Esophagus muscularis mucosa (tissue), 4 donors: Measurements from ENCODE around the gene ZBTB16. TPM values are rescaled to one million over a fixed set of nuclear protein-coding genes. Genes with fewer than 3 reads are reported as not detected.

ENCODE experiments used
- DNase-seq: peaks from one replicate; pipeline ENCODE4 v3.0.0-alpha.2; 2017; ENCODE audit errors: extremely low spot score
- H3K27ac ChIP-seq, 4 donors: fragments of 200-600 bp; sonication (generic); replicated peaks in 1 of 4; 1 replicate in 3 of 4; 2 replicates in 1 of 4; pipeline ENCODE4 v1.5.1; 2016 to 2019; ENCODE audit warnings: mild to moderate bottlenecking in 1 of 4
- H3K27me3 ChIP-seq, 4 donors: fragments of 200-600 bp; sonication (generic); one replicate each; pipeline versions ENCODE4 v1.5.1 to v1.6.0; 2016 to 2019
- H3K36me3 ChIP-seq, 4 donors: fragments of 200-600 bp; sonication (generic); one replicate each; pipeline ENCODE4 v1.5.1; 2016 to 2019
- H3K4me1 ChIP-seq, 4 donors: fragments of 200-600 bp; sonication (generic); one replicate each; pipeline ENCODE4 v1.5.1; 2016 to 2019
- H3K4me3 ChIP-seq, 4 donors: fragments of 200-600 bp; sonication (generic); 1 replicate in 2 of 4; 2 replicates in 2 of 4; pipeline ENCODE4 v1.5.1; 2016 to 2019; ENCODE audit warnings: mild to moderate bottlenecking in 4 of 4, moderate library complexity in 1 of 4
- H3K9me3 ChIP-seq, 4 donors: fragments of 200-600 bp; sonication (generic); 1 replicate in 3 of 4; 2 replicates in 1 of 4; pipeline ENCODE4 v1.5.1; 2016 to 2019
- CTCF ChIP-seq, 3 experiments: fragments of 200-600 bp in 2 of 3; fragments of 450-650 bp in 1 of 3; sonication (generic) in 2 of 3; IDR thresholded peaks; one replicate each; pipeline ENCODE4 v1.5.1; 2017 to 2019; ENCODE audit warnings: antibody characterized with exemption in 3 of 3, mild to moderate bottlenecking in 2 of 3, moderate library complexity in 1 of 3
- EP300 ChIP-seq: sonication (generic); formaldehyde crosslinking; IDR thresholded peaks from one replicate; pipeline ENCODE4 v1.6.1; 2017; ENCODE audit warnings: antibody characterized with exemption
- POLR2A ChIP-seq: fragments of 450-650 bp; IDR thresholded peaks from one replicate; pipeline ENCODE4 v1.6.1; 2017; ENCODE audit warnings: antibody characterized with exemption, moderate library complexity, mild to moderate bottlenecking, low read depth
- POLR2AphosphoS5 ChIP-seq, 2 donors: sonication (generic); formaldehyde crosslinking; IDR thresholded peaks; one replicate each; pipeline ENCODE4 v1.6.1; 2017; ENCODE audit warnings: antibody characterized with exemption in 2 of 2
- WGBS: methylation state at CpG from one replicate; pipeline ENCODE4 v1.1.5; 2018; 5-methylcytosine and 5-hydroxymethylcytosine counted together
- intact Hi-C: fragments of 100-400 bp; cut with DNase I; formaldehyde crosslinking; loops from one replicate; pipeline ENCODE4 v1.15.1; 2023
- total RNA-seq, 4 donors: library from RNA; depleted of rRNA; stranded (reverse); fragments of >200 nt; gene quantifications; one replicate each; pipeline versions ENCODE4 v1.1.0 to v1.2.1, GENCODE V29; 2016

ZBTB16 gene
- total RNA-seq, 4 donors from 2014 or later: 175 to 319 (median 222) TPM

GRCh38 chr11:114074546-114075343 lies 15.2 kb downstream of the ZBTB16 start:
- TF ChIP-seq POLR2A (no peak), POLR2AphosphoS5 (IDR thresholded peaks at IDR 0.05) (peak; percentile 7 to 60), CTCF (IDR thresholded peaks at IDR 0.05) (no peak)
- Histone ChIP-seq H3K36me3 (peaks cover 25 to 88% (median 80%) of the 10 kb centered on the region in 4 donors), H3K27me3 (no peaks in the 10 kb centered on the region), H3K4me1 (peaks cover 96 to 98% (median 97%) of the 10 kb centered on the region in 4 donors), H3K4me3 (peak overlapping the region; percentile 17 to 45 (median 30)), H3K9me3 (no peaks in the 10 kb centered on the region), H3K27ac (peak overlapping the region in 3 of 4 donors; percentile 0 to 66 (median 35))
- DNase-seq: no peak
- 80% methylated on average over 19 of the region's 21 CpGs for WGBS
- intact Hi-C loops: no loop called here

- Histone ChIP-seq H3K27me3 (no peaks in the 10 kb centered on the region), H3K9me3 (no peaks in the 10 kb centered on the region), H3K36me3 (peaks cover 25 to 88% (median 78%) of the 10 kb centered on the region in 4 donors), H3K4me1 (peaks cover 99 to 100% (median 100%) of the 10 kb centered on the region in 4 donors), H3K27ac (peak overlapping the region in 3 of 4 donors; percentile 0 to 66 (median 52)), H3K4me3 (peak overlapping the region; percentile 17 to 45 (median 30))
- WGBS: 97% methylated on average over 6 of the region's 6 CpGs
- intact Hi-C loops: no loop called here
- no peak for TF ChIP-seq CTCF (IDR thresholded peaks at IDR 0.05)
- TF ChIP-seq POLR2A: no peak
- no peak for TF ChIP-seq POLR2AphosphoS5 (IDR thresholded peaks at IDR 0.05)
- no peak for TF ChIP-seq EP300
- no peak for DNase-seq
Measured at GRCh38 chr11:114075344-114075610, 15.8 kb downstream of the ZBTB16 start.

GRCh38 chr11:114075891-114076441 lies 16.5 kb downstream of the ZBTB16 start:
- no peak for DNase-seq
- Histone ChIP-seq H3K4me1 (peaks cover 99 to 100% (median 100%) of the 10 kb centered on the region in 4 donors), H3K9me3 (no peaks in the 10 kb centered on the region), H3K36me3 (peaks cover 20 to 88% (median 76%) of the 10 kb centered on the region in 4 donors), H3K27ac (peak overlapping the region; percentile 0 to 66 (median 26)), H3K4me3 (peak overlapping the region; percentile 17 to 45 (median 30)), H3K27me3 (no peaks in the 10 kb centered on the region)
- WGBS: 59% methylated on average over 18 of the region's 18 CpGs
- TF ChIP-seq POLR2AphosphoS5 (IDR thresholded peaks at IDR 0.05) (peak; percentile 31 to 44), CTCF (IDR thresholded peaks at IDR 0.05) (peak; percentile 26 to 67 (median 44)), POLR2A (no peak)
- intact Hi-C loops: no loop called here

GRCh38 chr11:114076921-114077331 lies 17.4 kb downstream of the ZBTB16 start:
- no peaks in the 10 kb centered on the region for H3K27me3 ChIP-seq
- peaks cover 20 to 90% (median 77%) of the 10 kb centered on the region in 4 donors for H3K36me3 ChIP-seq
- intact Hi-C loops: no loop called here
- no peaks in the 10 kb centered on the region for H3K9me3 ChIP-seq
- peak overlapping the region in 3 of 4 donors; percentile 6 to 70 (median 66) for H3K27ac ChIP-seq
- WGBS: 57% methylated on average over 3 of the region's 3 CpGs
- TF ChIP-seq POLR2AphosphoS5 (IDR thresholded peaks at IDR 0.05) (peak in 1 of 2 donors; percentile 11), CTCF (IDR thresholded peaks at IDR 0.05) (no peak), POLR2A (no peak)
- peak overlapping the region; percentile 25 to 45 (median 32) for H3K4me3 ChIP-seq
- H3K4me1 ChIP-seq: peaks cover 99 to 100% (median 100%) of the 10 kb centered on the region in 4 donors
- no peak for DNase-seq
